Fibroblast of peridontal ligament (primary cell): ENCODE measurements around the gene COPS3.
A peak's percentile ranks its signal among the peaks of the same experiment; 100 is the strongest.
"Not testable (repeated sequence)": the region's sequence is repeated elsewhere in the genome, so short reads cannot be mapped to it uniquely, and the experiment has no call there.

Experiments
- DNase-seq: peaks from one replicate; pipeline ENCODE4 v3.0.0-alpha.2; 2010; ENCODE audit errors: extremely low read depth

Gene COPS3

GRCh38 chr17:17301659-17302058 is 20.6 kb upstream of the COPS3 start:
- DNase-seq = not testable (repeated sequence)

GRCh38 chr17:17300624-17301568 is 19.9 kb upstream of the COPS3 start:
- DNase-seq = peak; percentile 42

- peak; percentile 56 for DNase-seq
Measured at GRCh38 chr17:17298108-17298507, 17.1 kb upstream of the COPS3 start.

GRCh38 chr17:17297217-17297616 is 16.2 kb upstream of the COPS3 start:
- DNase-seq = peak; percentile 56

GRCh38 chr17:17295141-17295540 is 14.1 kb upstream of the COPS3 start:
- no peak for DNase-seq

GRCh38 chr17:17289701-17290100 is 8.7 kb upstream of the COPS3 start:
- DNase-seq = no peak

- DNase-seq = no peak
Measured at GRCh38 chr17:17289086-17289485, 8.0 kb upstream of the COPS3 start.

- DNase-seq = no peak
Measured at GRCh38 chr17:17285951-17286350, 4.9 kb upstream of the COPS3 start.

- no peak for DNase-seq
Measured at GRCh38 chr17:17279316-17279715, 1.7 kb downstream of the COPS3 start.

- DNase-seq = not testable (repeated sequence)
Measured at GRCh38 chr17:17277431-17277830, 3.6 kb downstream of the COPS3 start.

- no peak for DNase-seq
Measured at GRCh38 chr17:17275971-17276370, 5.1 kb downstream of the COPS3 start.

GRCh38 chr17:17269926-17270773 is 10.9 kb downstream of the COPS3 start:
- DNase-seq = no peak

- DNase-seq = no peak
Measured at GRCh38 chr17:17264430-17264829, 16.6 kb downstream of the COPS3 start.

GRCh38 chr17:17258998-17259397 is 22.0 kb downstream of the COPS3 start:
- DNase-seq = no peak

- no peak for DNase-seq
Measured at GRCh38 chr17:17258011-17258410, 23.0 kb downstream of the COPS3 start.

GRCh38 chr17:17256316-17256715 is 24.7 kb downstream of the COPS3 start:
- DNase-seq = no peak

GRCh38 chr17:17255689-17256088 is 25.4 kb downstream of the COPS3 start:
- DNase-seq = not testable (repeated sequence)

GRCh38 chr17:17254036-17254435 is 27.0 kb downstream of the COPS3 start:
- DNase-seq = peak; percentile 5

GRCh38 chr17:17253406-17253805 is 27.6 kb downstream of the COPS3 start:
- no peak for DNase-seq

GRCh38 chr17:17252149-17252661 is 28.8 kb downstream of the COPS3 start:
- DNase-seq = no peak

- no peak for DNase-seq
Measured at GRCh38 chr17:17246879-17247278, 34.2 kb downstream of the COPS3 start.

GRCh38 chr17:17243163-17243562 is 37.9 kb downstream of the COPS3 start:
- no peak for DNase-seq
